ENCODE measurements around the gene TAS2R40.

- TF ChIP-seq POLR2AphosphoS5 (IDR thresholded peaks at IDR 0.05; ENCODE audit: low read depth, low read length) (no peak), EZH2phosphoT487 (IDR thresholded peaks at IDR 0.05; ENCODE audit: borderline replicate concordance, low read depth) (no peak), SIN3A (IDR thresholded peaks at IDR 0.05; ENCODE audit: borderline replicate concordance, low read depth, low read length) (no peak)
- TF ChIP-seq, protein P1, sequence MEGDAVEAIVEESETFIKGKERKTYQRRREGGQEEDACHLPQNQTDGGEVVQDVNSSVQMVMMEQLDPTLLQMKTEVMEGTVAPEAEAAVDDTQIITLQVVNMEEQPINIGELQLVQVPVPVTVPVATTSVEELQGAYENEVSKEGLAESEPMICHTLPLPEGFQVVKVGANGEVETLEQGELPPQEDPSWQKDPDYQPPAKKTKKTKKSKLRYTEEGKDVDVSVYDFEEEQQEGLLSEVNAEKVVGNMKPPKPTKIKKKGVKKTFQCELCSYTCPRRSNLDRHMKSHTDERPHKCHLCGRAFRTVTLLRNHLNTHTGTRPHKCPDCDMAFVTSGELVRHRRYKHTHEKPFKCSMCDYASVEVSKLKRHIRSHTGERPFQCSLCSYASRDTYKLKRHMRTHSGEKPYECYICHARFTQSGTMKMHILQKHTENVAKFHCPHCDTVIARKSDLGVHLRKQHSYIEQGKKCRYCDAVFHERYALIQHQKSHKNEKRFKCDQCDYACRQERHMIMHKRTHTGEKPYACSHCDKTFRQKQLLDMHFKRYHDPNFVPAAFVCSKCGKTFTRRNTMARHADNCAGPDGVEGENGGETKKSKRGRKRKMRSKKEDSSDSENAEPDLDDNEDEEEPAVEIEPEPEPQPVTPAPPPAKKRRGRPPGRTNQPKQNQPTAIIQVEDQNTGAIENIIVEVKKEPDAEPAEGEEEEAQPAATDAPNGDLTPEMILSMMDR (IDR thresholded peaks at IDR 0.05): no peak
- TF ChIP-seq, protein P2, sequence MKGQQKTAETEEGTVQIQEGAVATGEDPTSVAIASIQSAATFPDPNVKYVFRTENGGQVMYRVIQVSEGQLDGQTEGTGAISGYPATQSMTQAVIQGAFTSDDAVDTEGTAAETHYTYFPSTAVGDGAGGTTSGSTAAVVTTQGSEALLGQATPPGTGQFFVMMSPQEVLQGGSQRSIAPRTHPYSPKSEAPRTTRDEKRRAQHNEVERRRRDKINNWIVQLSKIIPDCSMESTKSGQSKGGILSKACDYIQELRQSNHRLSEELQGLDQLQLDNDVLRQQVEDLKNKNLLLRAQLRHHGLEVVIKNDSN (IDR thresholded peaks at IDR 0.05; ENCODE audit: borderline replicate concordance, low read depth): no peak
- TF ChIP-seq, protein P3, sequence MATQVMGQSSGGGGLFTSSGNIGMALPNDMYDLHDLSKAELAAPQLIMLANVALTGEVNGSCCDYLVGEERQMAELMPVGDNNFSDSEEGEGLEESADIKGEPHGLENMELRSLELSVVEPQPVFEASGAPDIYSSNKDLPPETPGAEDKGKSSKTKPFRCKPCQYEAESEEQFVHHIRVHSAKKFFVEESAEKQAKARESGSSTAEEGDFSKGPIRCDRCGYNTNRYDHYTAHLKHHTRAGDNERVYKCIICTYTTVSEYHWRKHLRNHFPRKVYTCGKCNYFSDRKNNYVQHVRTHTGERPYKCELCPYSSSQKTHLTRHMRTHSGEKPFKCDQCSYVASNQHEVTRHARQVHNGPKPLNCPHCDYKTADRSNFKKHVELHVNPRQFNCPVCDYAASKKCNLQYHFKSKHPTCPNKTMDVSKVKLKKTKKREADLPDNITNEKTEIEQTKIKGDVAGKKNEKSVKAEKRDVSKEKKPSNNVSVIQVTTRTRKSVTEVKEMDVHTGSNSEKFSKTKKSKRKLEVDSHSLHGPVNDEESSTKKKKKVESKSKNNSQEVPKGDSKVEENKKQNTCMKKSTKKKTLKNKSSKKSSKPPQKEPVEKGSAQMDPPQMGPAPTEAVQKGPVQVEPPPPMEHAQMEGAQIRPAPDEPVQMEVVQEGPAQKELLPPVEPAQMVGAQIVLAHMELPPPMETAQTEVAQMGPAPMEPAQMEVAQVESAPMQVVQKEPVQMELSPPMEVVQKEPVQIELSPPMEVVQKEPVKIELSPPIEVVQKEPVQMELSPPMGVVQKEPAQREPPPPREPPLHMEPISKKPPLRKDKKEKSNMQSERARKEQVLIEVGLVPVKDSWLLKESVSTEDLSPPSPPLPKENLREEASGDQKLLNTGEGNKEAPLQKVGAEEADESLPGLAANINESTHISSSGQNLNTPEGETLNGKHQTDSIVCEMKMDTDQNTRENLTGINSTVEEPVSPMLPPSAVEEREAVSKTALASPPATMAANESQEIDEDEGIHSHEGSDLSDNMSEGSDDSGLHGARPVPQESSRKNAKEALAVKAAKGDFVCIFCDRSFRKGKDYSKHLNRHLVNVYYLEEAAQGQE (IDR thresholded peaks at IDR 0.05; ENCODE audit: low read depth, low read length): no peak
These were observed 30.2 kb downstream of the TAS2R40 start for GRCh38 chr7:143252006-143252405.

All from SK-N-SH (cell line).